ENCODE measurements around the gene CFAP92.
A peak's percentile ranks its signal among the peaks of the same experiment; 100 is the strongest.

The CFAP92 gene

DNA sequence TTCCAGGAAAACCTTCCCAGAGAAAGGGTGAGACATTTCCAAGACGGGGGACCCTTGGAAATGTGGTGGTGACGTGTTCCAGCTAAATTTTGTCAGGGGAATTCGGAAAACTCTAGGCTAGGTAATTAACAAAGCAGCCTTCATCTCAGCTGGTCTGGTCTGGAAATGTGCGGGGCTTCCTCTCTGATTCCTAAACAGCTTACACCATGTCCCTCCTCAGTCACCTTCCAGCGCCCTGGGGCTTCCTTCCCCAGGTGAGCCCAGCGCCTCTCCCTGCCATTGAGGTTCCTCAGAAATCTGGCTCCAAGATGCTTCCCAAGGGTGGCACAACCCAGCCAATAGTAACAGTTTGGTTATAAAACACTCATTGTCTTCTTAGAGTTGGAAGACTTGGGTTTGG lies 113.9 kb downstream of the CFAP92 start:
- TF ChIP-seq, protein P1, sequence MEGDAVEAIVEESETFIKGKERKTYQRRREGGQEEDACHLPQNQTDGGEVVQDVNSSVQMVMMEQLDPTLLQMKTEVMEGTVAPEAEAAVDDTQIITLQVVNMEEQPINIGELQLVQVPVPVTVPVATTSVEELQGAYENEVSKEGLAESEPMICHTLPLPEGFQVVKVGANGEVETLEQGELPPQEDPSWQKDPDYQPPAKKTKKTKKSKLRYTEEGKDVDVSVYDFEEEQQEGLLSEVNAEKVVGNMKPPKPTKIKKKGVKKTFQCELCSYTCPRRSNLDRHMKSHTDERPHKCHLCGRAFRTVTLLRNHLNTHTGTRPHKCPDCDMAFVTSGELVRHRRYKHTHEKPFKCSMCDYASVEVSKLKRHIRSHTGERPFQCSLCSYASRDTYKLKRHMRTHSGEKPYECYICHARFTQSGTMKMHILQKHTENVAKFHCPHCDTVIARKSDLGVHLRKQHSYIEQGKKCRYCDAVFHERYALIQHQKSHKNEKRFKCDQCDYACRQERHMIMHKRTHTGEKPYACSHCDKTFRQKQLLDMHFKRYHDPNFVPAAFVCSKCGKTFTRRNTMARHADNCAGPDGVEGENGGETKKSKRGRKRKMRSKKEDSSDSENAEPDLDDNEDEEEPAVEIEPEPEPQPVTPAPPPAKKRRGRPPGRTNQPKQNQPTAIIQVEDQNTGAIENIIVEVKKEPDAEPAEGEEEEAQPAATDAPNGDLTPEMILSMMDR (conservative IDR thresholded peaks at IDR 0.05) = no peak
- TF ChIP-seq ZFX (IDR thresholded peaks at IDR 0.05) = no peak
- peak overlapping the region; percentile 83 for H3K27ac ChIP-seq

DNA sequence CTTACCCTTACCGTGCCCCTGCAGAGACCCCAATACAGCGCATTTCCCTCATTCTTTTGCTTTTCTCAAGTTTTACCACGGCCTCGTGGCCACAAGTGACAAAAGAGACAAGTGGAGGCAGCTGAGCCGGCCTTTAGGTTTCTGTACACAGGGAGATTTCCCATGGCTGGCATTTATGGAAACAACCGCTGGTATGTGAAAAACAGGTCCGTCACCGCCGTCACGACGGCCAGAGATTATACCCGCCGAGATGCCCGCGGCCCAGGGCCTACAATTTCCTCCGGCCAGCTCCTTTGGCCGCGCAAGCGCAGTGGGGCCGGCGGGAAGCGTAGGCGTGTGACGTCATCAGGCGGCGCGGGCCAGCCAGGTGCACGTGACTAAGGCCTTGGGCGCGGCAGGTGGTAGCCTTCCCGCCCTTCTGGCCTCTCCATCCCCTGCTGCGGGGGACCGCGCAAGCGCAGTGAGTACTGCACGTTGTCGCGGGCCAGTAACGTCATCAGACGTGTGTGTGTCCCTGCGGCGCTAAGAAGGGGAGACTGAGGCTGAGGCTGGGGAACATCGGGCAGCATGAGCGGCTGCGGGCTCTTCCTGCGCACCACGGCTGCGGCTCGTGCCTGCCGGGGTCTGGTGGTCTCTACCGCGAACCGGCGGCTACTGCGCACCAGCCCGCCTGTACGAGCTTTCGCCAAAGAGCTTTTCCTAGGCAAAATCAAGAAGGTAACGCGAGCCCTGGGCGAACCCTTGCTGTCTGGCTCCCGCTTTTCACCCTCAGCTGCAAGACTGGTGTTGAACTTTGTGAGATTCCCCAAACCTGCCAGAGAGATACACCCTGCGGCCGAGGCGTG lies 114.5 kb downstream of the CFAP92 start, which contains the start of gene ACAD9:
Gene ACAD9, plus strand, starts transcription at position 496 of the 845 bp plus-strand sequence. Its CDS starts 72 bp downstream, at position 568.
- peak; percentile 95; the same call in 1 of the 2 replicates for TF ChIP-seq ZFX (IDR thresholded peaks at IDR 0.05)
- TF ChIP-seq, protein P1 (conservative IDR thresholded peaks at IDR 0.05) = no peak
- peak within 1 kb of the TSS; percentile 83 for H3K27ac ChIP-seq

DNA sequence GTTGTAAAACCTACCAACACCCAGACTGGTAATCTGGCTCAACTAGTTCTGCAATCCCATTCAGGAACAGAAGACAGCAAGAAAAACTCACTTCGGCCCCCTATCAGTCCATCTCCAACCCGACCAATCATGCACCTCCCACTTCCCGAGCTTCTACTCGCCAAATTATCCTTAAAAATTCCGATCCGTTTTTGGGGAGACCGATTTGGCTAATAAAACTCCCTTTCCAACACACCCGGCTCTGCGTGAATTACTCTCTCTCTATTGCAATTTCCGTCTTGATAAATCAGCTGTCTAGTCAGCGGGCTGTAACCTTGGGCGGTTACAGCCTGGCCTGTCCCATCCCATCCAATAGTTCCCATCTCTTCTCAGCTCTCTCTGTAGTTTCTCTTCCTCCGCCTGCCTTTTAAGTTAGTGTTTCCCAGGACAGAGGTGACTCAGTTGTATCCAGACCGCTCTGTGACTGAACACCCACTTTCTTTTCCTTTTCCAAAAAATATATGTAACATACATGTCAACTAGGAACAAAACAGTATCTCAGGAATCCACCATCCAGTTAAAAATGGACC lies 115.2 kb downstream of the CFAP92 start:
- peak overlapping the region; percentile 83 for H3K27ac ChIP-seq
- TF ChIP-seq, protein P1 (conservative IDR thresholded peaks at IDR 0.05) = no peak

DNA sequence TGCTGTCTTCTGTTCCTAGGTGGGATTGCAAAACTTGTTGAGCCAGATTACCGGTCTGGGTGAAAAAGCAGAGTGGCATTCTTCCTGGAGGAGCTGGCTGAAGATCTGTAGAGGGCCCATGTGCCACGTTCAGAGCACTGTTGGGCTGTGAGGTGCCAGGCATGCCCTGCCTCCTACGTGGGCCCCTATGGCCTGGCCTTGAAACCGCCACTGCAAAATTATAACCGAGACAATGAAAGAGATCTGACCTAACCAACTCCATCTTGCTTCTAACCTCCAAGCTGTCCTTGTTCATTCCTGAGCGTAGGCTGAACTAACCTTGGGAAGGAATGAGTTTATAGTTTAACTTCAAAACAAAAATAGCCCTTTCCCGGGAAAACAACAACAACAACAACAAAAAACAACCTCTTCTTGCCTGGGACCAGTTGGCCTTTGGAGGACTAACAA lies 115.8 kb downstream of the CFAP92 start:
- no peak for TF ChIP-seq ZFX (IDR thresholded peaks at IDR 0.05)
- H3K27ac ChIP-seq = peak overlapping the region; percentile 83

DNA sequence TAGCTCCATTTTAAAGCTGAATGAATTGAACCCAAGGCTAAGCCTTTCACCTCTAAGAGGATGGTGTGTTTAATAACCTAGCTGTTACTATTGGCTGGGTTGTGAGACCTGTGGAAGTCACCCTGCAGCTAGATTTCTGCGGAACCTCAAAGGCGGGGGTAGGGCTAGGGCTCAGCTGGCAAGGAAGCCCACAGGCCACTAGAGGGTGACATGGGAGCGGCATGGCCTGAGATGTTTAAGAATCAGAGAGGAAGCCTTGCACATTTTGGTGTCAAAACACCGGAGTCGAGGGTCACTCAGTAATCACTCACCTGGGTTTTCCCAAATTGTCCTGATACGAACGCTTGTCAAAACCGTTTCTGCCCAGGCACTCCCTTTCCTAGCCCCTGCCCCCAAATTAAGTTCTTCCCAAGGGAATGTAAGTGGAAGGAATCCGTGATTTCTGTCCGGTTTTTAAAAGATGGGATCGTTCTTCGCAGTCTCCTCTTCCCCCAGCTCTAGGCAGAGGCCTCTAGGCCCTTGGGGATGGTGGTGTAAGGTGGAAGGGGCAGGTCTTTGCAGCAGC lies 118.2 kb downstream of the CFAP92 start:
- TF ChIP-seq, protein P1 (conservative IDR thresholded peaks at IDR 0.05) = peak; percentile 83
- no peak for TF ChIP-seq ZFX (IDR thresholded peaks at IDR 0.05)
- no peak overlapping the region for H3K27ac ChIP-seq

DNA sequence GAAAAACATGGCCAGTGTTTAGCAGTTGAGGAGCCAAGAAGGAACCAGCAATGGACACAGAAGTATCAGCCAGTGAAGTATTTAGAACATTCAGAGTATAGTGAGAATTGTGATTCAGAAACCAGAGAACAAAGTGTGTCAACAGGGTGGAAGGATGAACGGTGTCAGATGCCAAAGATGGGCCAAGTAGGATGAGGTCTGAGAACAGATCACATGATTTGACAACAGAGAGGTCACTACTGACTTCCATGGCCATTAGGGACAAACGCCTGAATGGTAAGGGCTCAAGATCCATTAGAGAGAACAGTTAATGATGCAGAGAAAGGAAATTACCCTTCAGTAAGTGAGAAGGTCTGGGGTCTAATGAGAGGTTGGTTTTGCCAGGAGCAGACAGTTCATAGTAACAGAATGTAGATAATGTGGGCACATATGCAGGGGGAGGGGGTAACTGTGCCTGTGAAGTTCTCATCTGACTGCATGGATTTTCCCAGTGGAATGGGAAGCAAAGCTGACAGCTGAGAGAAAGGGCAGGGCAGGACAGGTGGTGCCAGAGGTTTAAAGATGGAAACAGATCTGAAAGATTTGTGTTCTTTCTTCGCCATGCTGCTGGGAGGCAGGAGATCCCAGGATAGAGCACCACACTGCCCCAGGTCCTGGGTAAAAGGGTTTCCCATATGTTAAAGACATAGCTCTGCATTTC lies 119.2 kb downstream of the CFAP92 start:
- TF ChIP-seq ZFX (IDR thresholded peaks at IDR 0.05) = no peak
- TF ChIP-seq, protein P1 (conservative IDR thresholded peaks at IDR 0.05) = no peak
- H3K27ac ChIP-seq = no peak overlapping the region

DNA sequence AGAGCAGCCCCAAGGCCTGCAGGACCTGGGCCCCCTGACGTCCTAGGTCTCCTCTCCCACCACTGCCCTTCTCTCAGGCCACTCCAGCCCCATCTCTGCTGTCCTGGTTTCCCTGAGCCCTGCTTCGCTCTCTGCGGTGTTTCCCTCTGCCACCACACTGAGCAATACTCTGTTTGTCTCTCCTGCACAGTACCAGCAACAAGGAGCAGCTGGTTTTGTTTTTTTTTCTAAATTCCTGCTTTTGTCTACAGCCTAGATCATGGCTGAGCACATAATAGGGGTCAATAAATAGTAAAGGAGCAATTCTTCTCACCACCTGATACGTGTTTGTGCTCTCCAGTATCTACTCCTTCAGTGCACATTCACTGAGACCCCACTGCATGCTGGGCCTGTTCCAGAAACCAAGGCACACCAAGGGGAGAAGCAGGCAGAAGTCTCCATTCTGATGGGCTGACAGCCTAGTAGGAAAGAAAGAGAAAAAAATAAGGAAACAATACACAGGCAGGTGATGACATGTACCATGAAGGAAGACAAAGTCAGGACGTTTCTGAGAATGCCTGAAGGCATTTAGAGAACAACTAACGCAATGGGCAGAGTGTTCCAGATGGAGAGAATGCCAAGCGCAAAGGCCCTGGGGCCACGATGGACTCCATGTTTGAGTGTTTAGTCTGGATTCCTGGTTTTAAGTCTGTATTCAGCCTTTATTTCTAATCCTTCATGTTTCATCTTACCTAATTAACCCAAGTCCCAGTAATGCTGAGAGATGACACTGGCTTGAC lies 120.4 kb downstream of the CFAP92 start:
- H3K27ac ChIP-seq = no peak overlapping the region
- no peak for TF ChIP-seq ZFX (IDR thresholded peaks at IDR 0.05)
- TF ChIP-seq, protein P1 (conservative IDR thresholded peaks at IDR 0.05) = no peak
